GM21576 (cell line): ENCODE measurements around the gene C1orf167.

Source experiments
- ATAC-seq: cut with Tn5 transposase; IDR thresholded peaks from one replicate; pipeline ENCODE4 v1.9.1; 2021; ENCODE audit warnings: mild to moderate bottlenecking, moderate library complexity; ENCODE audit not compliant: unreplicated experiment

The C1orf167 gene

DNA sequence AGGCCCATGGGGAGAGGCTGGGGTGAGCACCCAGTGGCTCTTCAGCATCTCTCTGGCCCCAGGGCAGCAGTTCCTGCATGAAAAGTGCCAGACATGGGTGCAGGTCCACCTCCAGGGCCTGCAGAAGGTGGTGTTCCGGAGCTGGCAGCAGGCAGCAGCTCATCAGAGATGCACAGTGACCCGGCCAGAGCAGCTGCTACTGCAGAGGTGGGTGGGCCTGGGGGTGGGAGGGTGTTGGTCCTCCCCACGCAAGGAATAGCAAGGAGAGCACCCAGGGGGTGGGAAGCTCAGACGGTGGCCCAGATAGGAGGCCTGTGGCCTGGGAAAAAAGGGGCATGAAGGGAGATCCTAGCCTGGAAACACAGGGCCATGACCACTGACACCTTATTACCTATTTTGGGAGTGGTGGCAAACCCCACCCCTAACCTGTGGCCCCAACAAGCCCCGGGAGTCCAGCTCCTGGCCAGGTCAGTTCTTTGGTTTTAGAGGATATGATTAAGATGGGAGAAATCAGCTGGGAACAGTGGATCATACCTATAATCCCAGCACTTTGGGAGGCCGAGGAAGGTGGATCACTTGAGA lies 20.2 kb downstream of the C1orf167 start:
- ATAC-seq: no peak

DNA sequence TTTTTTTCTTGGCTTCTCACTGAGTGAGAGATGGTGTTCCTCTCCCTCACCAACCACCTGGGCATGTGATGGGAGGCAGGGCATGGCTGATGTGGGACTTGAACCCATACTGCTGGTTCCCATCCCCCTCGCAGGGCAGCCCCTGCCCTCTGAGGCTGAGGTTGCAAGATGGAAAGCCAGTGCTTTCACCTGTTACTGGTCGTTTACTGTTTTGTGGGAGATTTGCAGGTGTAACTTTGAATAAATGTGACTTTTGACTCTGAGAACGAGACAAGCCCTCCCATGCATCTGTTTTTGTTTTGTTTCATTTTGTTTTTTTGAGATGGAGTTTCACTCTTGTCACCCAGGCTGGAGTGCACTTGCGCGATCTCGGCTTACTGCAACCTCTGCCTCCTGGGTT lies 21.6 kb downstream of the C1orf167 start:
- ATAC-seq: no peak

DNA sequence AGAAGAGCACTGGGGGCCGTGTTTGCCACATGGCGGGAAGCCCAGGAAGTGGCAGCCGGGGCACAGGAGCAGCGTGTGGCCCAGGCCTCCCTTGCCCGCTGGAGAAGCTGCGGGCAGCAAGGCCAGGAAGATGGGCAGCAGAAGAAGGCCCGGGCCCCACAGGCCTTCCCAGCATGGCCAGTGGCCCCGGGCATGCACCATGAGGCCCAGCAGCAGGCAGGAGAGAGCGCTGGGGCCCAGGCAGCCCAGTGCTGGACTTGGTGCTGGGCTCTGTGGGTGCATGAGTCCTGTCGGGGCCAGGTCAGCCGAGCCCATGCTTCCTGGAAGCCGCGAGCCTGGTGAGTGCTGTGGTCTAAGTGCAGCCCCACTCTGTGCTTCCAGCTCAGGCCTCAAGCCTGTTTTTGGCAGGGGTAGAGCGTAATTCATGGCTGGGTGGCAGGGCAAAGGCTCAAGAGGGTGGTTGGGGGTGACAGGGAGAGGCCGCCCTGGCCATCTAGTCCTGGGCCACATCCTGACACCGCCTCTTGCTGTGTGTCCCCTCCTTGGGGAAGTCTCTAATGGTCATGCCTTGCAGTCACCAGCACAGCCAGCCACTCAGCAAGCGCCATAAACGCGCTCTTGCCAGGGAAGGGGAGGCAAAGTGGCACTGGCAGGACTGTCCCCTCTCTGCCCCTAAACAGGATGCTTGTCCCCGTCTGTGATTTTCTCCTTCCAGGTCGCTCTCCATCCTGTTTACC lies 22.4 kb downstream of the C1orf167 start:
- ATAC-seq: no peak

DNA sequence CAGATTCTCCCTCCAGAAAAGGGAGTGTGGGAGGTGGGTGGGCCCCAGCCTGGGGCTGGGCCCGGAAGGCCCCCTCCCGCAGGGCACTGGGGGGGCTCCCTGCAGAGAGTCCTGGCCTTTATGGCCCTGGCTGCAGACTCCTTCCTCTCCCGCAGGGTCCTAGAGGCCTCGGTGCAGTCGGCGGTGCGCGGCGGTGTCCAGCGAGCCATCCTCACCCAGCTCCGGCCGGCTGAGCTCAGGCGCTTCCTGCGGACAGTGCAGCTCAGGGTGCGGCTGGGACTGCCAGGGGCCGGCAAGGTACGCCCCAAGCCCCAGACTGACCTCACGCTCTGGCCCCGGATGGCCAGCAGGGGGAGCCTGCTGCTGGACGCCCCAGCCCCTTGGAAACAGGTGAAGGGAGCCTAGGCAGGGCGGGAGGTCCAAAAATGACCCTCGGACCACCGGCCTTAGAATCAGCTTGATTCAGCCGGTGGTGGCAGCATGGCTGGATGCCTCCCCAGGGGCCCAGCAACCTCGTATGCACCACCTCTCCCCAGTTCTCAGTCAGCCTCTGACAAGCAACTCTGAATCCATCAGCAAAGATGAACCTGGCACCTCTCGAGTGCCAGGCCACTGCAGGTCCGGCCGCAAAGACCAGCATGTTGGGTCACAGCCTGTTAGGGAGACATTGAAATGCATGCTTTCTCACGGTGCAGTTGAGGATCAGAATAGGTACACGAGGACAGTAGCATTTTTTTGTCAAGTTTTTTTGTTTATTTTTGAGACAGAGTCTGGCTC lies 23.2 kb downstream of the C1orf167 start:
- no peak for ATAC-seq

DNA sequence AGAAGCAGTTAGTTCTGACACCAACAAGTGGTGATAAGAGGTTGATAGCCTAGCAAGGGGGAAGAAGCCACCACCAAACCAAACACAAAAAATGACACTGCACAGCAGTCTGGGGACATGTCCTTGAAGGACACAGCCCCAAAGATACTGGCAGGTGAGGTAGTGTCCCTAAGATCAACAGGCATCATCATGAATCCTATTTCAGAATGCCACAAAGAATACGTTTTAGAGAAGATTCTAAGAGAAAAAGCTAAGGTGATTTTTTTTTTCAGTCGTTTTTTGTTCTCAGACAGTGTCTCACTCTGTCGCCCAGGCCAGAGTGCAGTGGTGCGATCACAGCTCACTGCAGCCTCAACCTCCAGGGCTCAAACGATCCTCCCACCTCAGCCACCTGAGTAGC lies 24.2 kb downstream of the C1orf167 start:
- ATAC-seq: no peak

DNA sequence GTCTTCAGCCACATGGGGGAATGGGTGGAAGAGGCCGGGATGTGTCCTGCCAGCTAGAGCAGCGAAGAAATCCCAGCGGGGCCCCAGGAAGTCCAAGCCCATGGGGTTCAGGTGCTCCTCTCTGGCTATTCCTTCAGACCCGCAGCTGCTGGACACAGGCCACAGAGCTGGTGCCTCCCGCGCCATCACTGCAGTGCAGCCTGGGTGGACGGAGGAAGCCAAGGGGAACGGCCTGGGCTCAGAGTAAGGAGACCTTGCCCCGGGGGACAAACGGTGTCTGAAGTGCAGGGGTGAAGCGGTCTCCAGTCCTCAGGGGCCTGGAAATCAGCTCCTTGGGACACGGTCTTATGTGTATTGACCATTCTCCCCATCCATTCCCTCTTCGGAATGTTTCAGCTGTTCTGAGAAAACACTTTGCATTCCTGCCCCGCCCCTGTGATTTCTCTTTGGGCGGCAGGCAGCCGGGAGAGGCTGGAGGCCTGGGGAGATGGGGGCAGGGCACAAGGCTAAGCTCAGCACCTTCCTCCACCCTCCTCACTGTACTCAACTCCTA lies 25.3 kb downstream of the C1orf167 start:
- ATAC-seq: no peak

DNA sequence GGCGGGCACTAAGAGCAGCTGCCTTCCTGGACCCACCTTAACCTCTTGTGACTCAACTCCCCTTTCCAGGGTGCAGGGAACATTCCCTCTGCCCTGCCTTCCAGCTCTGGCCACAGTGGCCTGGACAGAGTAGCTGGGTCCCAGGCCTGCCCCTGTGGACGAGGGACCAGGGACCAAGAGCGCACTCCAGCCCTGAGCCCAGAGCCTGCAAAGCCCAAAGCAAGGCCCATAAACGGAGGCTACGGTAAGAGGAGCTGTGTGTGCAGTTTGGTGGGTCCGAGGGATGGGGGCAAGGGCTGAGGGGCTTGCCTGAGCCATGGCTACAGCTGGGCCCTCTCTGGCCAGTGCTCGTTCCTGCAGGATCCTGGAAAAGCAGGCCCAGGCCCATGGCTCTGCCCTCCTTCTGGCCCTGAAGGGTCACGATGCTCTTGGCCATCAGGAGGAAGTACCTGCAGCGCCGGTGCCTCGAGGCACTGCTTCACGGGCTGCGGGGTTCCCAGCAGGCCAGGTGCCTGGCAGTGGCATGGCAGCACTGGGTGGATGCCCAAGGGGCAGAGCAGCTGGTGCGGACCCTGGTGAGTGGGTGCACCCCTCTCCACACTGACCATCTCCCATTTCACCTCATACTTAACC lies 25.9 kb downstream of the C1orf167 start:
- ATAC-seq: no peak

DNA sequence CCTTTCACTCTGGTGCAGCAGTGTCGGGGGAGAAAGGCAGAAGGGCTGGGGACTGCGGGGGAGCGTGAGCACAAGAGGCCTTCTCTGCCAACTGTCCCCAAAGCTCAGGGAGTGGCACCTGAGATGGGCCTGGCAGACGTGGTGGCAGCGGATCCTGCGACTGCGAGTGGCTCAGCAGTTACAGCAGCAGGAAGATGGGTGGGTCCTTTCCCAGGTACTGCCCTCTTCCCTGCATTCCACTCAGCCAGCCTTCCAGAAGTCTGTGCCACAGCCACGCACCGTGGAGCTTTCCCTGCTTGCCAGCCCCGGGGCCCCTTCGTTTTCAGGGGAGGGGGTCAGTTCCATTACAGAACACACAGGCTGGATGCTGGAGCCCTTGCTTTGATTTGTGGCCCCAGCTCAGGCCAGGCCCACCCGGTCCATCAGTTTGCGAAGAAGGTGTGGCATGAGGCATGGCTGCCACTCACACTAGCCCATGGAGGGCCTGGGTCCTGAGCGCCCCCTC lies 26.6 kb downstream of the C1orf167 start:
- no peak for ATAC-seq

DNA sequence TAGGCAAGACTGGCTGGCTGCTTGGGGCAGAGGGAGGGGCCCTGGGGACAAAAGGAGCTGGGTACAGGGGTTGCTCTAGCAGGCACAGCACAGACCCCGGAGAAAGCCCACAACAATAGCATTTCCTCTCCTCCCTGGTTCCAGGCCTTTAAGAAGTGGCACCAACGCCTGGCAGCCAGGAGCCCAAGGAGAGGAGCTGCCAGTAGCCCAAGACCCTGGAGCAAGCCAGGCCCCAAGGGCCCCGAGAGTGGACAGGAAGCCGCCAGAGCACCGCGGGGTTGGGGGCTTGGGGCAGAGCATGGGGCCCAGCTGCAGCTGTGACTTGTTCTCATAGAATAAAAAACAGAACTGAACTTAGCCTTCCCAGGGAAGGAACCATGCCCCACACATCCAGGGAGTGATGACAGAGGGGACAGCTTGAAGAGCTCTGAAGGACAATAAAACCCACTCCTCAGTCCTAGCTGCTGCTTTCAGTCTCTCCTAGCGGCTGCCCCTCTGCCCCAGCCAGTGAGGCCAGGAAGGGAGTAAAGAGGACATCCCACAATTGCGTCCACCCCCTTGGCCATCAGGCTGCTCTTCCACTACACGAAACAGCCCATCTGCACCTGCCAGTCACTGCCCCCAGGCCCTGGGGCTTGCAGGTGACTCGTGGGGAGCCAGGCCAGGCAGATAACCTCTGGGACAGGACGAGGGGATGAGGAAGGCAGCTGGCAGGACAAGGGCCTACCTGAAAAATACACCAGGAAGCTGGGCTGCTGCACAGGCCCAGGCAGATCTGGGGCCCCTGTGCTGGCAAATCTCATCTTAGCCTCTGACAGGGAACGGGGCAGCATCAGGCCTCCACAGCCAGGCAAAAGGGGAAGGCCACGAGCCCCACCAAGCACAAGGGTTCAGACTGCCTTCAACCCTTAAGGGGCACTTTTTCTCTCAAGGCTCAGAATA lies 27.4 kb downstream of the C1orf167 start:
- ATAC-seq: no peak

DNA sequence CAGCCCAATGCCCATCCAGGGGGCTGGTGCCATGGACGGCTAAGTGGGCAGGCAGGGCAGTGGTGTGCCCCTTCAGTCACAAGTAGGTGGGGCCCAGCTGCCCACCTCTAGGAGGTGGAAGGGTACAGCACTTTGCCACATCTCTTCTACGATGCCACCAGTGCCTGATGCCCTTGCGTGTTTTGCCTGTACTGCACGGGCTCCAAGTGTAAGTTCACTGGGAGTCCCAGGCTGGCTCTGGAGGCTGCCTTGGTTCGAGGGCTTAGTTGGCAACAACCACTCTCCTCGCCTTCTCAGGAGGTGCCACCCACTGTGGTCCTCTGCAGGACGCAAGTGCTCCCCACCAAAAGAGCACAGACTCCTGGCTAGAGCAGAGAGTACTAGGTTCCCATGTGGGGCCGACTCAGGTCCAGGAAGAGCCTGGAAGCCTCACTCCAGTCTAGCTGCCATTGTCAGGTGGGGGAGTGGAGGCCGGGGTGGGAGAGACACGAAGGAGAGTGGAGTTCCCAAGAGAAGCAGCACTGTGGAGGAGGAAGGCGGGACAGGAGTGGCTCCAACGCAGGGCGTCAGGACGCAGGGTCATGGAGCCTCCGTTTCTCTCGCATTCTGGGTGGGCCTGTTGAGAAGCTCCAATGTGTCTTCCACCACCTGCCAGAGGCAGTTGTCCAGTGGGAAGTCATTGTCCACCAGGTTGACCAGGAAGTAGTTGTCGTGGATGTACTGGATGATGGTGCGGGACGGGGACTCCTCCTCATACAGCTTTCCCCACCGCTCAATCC lies 28.3 kb downstream of the C1orf167 start:
- no peak for ATAC-seq

DNA sequence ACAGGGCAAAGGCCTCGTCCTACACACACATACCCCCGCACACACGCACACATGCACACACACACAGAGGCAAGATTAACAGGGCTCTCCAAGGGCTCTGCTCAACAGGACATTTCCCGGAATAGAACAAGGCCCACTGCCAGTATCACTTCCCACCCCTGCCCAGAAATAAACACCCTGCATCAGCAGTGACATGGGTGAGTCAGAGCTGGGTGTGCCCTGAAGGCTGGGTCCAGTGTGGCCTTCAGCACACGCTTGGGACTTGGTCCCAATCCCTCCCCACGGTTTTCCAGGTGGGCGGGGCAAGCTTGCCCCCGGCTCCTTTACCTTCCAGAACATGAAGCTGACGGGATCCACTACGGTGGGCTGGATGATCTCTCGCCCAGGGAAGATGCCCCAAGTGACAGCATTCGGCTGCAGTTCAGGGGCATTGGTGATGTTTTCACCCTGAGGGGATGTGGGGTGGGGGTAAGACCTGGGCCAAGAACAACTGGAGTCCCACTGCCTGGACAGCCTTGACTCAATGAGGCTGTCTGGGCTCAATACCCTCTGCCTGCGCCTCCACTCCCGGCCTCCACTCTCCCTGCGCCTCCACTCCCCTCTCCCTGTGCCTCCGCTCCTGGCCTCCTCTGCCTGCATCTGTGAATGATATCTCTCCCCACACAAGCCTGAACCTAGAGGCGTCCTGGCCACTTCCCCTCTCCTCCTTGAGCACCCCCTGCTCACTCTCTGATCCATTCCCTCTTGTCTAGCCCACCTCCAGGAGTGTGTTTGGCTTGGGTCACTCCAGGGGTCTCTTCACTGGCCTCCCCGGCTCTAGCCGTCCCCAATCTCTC lies 29.1 kb downstream of the C1orf167 start:
- ATAC-seq: no peak

DNA sequence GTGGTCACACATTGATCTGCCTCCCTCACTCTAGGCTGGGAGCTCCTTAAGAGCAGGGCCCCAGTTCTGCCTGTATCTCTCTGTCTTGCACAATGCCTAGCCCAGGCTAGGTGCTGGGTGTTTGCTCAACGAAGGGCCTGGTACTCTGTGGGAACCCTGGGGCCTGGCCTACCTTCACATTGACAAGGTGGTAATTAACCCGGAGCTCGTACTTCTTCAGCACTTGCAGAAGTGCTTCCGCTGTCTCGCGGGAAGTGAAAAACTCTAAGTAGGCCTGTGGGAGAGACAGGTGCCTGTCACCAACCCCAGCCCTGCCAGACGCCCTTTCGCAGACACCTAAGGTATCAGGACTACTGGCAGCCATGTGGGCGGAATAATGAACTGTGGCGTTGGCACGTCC lies 30.1 kb downstream of the C1orf167 start:
- ATAC-seq: no peak

DNA sequence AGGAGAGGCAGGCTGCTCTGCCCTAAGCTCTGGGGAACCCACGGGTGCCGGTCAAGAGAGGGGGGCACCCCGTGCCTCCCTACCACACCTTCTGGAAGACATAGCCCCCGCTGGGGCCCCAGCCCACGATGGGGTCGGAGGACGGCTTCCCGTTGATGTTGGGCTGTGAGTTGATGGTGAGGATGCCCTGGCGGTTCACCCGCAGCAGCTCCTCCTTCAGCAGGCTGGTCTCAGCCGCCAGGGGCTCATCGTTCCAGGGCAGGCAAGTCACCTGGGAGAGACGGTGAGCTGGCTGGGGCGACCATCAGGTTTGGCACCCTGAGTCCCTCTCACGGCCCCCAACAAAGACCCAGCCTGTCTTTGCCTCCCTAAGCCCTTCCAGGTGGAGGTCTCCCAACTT lies 31.8 kb downstream of the C1orf167 start:
- no peak for ATAC-seq

DNA sequence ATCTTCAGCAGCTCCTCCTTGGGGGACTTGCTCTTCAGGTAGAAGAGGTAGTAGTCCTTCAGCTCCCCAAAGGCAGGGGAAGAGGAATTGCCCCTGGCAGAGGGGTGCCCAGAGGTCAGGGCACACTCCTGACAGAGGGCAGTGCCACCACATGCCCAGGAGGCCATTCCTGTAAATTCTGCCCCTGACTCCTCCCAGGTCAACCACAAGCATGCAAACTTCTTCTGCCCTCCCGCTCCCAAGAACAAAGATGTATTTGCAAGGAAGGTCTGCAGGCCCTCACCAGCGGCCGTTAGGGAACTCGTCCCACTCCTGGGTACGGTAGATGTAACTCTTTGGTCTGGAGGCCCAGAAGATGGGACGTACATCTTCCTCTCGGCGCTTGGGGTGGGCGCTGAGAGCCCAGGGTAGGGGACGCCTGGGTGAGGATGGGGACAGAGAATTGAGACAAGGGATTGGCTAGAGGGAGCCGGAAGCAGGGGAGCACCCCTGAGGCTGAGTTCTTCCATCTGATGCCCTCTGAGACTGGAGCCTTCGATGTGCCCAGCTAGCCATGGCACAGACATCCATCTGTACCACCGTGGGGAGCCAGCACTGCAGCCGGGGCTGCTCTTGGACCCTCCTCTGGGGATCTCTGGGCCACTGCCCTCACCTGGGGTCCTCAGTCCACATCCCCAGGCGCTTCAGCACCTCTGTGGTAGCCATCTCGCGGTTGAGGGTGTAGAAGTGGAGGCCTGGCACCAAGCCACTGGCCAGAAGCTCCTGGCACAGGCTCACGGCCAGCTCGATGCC lies 32.6 kb downstream of the C1orf167 start:
- no peak for ATAC-seq

DNA sequence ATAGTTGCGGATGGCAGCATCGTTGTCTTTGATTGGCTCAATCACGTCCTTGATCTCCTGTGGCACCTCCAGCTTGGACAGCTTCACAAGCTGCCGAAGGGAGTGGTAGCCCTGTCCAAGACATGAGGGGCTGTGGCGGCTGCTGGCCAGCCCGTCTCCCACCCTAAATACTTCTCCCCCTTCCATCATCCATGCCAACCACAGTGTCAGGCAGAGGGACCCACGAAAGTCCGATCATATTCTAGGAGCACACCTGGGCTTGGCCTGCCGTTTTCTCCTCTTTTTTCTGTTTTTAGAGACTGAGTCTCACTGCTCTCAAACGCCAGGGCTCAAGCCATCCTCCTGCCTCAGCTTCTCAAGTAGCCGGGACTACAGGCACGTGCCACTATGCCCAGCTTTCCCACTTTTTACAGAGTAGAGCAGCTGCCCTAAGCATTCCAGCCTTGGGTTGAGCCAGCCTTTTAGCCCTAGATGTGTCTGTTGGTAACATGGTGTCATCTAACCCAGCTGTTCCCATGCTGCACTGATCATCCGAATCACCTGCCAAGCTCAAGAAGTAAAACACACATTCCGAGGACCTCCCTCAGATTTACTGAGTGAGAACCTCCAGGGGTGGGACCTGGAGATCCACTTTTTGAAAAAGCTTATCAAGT lies 33.4 kb downstream of the C1orf167 start:
- ATAC-seq: no peak

DNA sequence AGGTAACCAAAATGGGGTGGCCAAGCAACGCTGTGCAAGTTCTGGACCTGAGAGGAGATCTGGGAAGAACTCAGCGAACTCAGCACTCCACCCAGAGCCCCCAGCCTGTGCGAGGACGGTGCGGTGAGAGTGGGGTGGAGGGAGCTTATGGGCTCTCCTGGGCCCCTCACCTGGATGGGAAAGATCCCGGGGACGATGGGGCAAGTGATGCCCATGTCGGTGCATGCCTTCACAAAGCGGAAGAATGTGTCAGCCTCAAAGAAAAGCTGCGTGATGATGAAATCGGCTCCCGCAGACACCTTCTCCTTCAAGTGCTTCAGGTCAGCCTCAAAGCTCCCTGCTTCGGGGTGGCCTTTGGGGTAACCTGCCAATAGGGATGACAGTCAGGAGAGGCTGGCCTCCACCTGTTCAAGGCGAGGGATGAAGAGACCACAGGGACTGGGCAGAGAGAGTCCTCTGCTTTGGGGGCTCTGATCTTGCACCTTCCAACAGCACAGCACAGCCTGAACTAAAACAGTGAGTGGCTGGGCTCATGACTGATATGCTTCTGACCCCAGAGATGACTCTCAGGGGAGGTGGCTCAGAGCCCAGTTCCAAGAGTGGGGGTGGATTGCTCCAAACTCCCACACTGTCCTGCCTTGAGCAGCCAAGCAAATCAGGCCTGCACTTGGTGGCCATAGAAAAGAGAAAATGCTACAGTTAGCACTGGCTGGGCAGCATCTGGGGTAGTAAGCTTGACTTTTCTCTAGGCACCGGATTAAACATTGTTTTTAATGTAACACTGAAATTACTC lies 34.2 kb downstream of the C1orf167 start:
- no peak for ATAC-seq
